Measurements from ENCODE around the gene RAD23A. TPM values are rescaled to one million over a fixed set of nuclear protein-coding genes. Genes with fewer than 3 reads are reported as not detected.
"Not testable (repeated sequence)": the region's sequence is repeated elsewhere in the genome, so short reads cannot be mapped to it uniquely, and the experiment has no call there.

RAD23A gene
- polyA plus RNA-seq, 4 donors, result 73.2 to 97.1 (median 81.5) TPM

GRCh38 chr19:12937093-12937926 lies 8.4 kb upstream of the RAD23A start:
- DNase-seq (ENCODE audit: low read depth in 4 of 4, low spot score in 3 of 4), result no peak

- DNase-seq (ENCODE audit: low read depth in 4 of 4, low spot score in 3 of 4), result peak; percentile 96 to 99 (median 98)
Observed at GRCh38 chr19:12937927-12938778, 7.5 kb upstream of the RAD23A start, which contains the start of gene CALR. Gene CALR (plus strand): TSS chr19:12938609. CDS start chr19:12938680, 71 bp downstream.

DNA sequence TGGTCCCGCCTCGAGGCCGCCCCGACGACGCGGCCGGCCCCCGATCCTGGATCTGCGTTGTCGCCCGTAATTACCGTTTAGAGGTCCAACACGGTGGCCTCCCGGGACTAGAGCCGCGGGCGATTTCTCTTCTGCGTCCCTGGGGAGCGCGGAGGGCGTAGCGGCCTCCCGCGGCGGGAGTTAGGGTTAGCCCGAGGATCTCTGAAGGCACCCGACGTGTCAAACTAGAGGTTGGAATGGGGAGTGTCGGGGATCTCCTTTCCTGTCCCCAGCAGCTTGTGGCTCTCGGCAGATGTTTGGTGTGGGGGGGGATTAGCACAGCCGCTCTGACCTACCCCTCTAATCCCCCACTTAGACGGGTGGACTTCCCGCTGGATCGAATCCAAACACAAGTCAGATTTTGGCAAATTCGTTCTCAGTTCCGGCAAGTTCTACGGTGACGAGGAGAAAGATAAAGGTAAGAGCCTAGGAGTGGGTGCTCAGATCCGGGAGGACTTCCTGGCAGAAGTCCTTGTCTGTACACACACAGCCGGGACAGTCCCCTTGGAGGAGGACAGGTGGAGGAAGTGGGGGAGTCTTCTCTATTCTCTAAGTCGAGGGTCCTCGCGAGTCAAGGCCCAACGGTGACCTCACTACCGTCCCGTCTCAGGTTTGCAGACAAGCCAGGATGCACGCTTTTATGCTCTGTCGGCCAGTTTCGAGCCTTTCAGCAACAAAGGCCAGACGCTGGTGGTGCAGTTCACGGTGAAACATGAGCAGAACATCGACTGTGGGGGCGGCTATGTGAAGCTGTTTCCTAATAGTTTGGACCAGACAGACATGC lies 6.7 kb upstream of the RAD23A start:
- DNase-seq (ENCODE audit: low read depth in 4 of 4, low spot score in 3 of 4), result no peak

DNA sequence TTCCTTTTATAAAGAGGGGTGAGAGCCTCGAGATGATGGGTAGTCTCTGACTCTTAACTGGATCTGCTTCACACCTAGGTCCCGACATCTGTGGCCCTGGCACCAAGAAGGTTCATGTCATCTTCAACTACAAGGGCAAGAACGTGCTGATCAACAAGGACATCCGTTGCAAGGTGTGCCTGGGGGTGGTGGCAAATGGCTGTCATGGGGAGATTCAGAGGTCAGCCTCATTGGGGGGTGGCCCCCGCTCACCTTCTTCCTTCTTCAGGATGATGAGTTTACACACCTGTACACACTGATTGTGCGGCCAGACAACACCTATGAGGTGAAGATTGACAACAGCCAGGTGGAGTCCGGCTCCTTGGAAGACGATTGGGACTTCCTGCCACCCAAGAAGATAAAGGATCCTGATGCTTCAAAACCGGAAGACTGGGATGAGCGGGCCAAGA lies 5.7 kb upstream of the RAD23A start:
- DNase-seq (ENCODE audit: low read depth in 4 of 4, low spot score in 3 of 4), result no peak

DNA sequence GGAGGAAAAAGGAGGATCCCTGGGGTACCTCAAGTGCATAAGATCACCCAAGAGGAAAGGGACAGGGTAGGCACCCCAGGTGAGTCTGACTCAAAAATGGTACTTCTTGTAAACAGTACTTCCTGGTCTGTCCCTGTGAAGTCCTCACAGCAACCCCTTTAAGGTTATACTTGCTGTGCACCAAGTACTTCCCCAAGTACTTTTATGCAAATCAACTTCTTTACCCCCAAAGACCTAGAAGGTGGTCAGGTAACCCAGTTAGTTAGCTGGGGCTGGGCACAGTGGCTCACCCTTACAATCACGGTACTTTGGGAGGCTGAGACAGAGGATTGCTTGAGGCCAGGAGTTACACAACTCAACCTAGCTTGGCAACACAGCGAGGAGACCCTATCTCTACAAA lies 4.8 kb upstream of the RAD23A start:
- no peak for DNase-seq (ENCODE audit: low read depth in 4 of 4, low spot score in 3 of 4)

GRCh38 chr19:12943437-12944044 lies 2.1 kb upstream of the RAD23A start:
- DNase-seq (ENCODE audit: low read depth in 4 of 4, low spot score in 3 of 4), result no peak

GRCh38 chr19:12944104-12944674 lies 1.5 kb upstream of the RAD23A start:
- DNase-seq (ENCODE audit: low read depth in 4 of 4, low spot score in 3 of 4), result no peak

DNA sequence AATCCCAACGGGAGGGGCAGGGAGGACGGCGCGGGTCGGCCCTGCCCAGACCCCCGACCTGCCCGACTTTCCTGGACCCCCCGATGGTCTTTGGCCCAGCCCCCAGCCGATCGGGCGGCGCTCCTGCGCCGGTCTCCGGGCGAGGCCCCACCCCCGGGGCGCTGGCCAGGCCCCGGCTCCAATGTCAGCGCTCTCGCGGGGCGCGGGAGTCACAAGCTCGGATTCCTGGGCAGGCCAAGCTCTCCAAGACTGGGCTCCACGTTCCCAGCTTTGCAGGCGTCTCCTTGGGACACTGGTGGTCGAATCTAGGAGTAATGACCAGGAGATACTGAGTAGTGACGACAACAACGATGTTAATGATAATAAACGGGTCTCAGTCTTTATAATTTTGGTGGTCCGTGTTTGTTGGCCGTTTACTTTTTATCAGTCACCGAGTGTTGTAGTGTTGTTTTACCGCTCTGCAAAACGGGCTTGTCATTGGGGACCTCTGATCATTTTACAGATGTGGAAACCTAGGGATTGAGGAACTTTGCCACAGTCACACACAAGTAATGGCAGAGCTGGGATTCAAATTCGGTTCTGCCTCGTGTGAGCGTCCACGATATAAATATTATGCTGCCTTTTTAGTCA lies 545 bp downstream of the RAD23A start:
- peak in 2 of 4 donors; percentile 35 to 43 for DNase-seq (ENCODE audit: low read depth in 4 of 4, low spot score in 3 of 4)

- no peak for DNase-seq (ENCODE audit: low read depth in 4 of 4, low spot score in 3 of 4)
Observed at GRCh38 chr19:12946731-12947496, 1.3 kb downstream of the RAD23A start.

GRCh38 chr19:12947702-12948611 lies 2.3 kb downstream of the RAD23A start:
- no peak for DNase-seq (ENCODE audit: low read depth in 4 of 4, low spot score in 3 of 4)

GRCh38 chr19:12948612-12949362 lies 3.1 kb downstream of the RAD23A start:
- no peak for DNase-seq (ENCODE audit: low read depth in 4 of 4, low spot score in 3 of 4)

DNA sequence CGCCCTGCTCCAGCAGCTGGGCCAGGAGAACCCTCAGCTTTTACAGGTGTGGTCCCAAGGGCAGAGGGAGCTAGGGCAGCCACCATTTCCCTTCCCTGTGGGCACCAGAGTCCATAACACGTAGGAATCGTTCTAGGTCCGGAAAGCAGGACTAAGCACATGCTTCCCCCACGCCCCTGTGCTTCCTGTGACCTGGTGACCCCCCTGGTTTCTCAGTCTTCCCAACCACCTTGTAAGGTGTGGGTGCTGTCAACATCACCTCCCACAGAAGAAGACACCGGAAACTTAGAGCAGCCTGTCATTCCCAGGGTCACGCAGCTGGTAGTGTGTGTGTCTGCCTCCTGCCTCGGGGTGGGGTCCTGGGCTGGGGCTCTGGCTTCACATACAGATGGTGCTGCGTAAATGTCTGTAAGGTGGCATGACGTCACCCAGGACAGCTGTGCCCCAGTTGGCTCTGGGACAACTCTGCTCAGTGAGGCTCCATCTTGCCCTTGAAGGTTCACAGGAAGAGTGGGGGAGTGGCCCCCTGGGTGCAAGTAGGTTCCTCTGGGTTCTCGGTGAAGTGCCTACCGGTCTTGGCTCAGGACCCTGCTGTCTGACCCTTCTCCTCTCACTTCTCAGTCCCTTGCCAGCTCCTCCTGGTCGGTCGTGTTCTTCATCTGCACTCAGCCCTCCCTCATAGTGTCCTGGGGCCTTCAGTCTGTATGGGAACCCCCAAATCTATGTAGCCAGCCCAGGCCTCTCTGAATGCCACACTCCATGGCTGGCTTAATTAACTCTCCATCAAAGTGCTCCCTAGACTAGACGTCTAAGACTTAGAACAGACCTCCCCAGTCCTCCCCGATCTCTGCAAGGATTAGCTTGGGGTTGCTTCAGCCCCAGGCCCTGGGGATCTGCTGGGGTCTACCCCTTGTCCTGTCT lies 4.0 kb downstream of the RAD23A start:
- no peak for DNase-seq (ENCODE audit: low read depth in 4 of 4, low spot score in 3 of 4)

GRCh38 chr19:12952050-12952449 lies 6.4 kb downstream of the RAD23A start:
- DNase-seq (ENCODE audit: low read depth in 4 of 4, low spot score in 3 of 4), result not testable (repeated sequence)

DNA sequence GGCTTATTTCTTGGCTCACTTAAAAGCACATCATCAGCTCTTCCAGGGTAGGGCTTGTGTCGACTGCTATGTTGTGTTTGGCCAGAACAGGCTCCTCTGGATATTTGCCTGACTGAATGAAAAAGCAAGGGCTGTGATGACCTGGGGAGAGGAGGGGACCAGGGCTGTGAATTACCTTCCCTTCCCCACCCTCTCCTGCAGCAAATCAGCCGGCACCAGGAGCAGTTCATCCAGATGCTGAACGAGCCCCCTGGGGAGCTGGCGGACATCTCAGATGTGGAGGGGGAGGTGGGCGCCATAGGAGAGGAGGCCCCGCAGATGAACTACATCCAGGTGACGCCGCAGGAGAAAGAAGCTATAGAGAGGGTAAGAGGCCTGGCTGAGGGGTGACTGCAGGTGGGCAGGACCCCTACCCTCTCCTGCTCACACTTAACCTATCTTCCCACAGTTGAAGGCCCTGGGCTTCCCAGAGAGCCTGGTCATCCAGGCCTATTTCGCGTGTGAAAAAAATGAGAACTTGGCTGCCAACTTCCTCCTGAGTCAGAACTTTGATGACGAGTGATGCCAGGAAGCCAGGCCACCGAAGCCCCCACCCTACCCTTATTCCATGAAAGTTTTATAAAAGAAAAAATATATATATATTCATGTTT lies 7.0 kb downstream of the RAD23A start:
- no peak for DNase-seq (ENCODE audit: low read depth in 4 of 4, low spot score in 3 of 4)

- DNase-seq (ENCODE audit: low read depth in 4 of 4, low spot score in 3 of 4), result no peak
Observed at GRCh38 chr19:12953138-12953798, 7.6 kb downstream of the RAD23A start.
